Keratinocyte (primary cell): ENCODE data around the gene PLXNA2. TPM values are rescaled to one million over a fixed set of nuclear protein-coding genes. Genes with fewer than 3 reads are reported as not detected.

Experiments used
- DNase-seq: peaks from one replicate; pipeline ENCODE4 v3.0.0-alpha.2; 2011; ENCODE audit warnings: low read depth, missing footprints, low spot score
- FAIRE-seq: peaks from 2 replicates; lab custom pipeline; 2011; peaks lifted over from hg19 to GRCh38; lab: Jason Lieb, UNC
- H2AFZ ChIP-seq: 2 replicates; pipeline ENCODE4 v1.6.0; 2012; ENCODE audit warnings: low read length, control low read depth, inconsistent platforms; ENCODE audit not compliant: control insufficient read depth
- H3K27ac ChIP-seq: 2 replicates; pipeline ENCODE4 v1.5.1; 2011; ENCODE audit warnings: low read length; ENCODE audit not compliant: control insufficient read depth, insufficient read depth
- H3K27me3 ChIP-seq: 3 replicates; pipeline ENCODE4 v1.6.0; 2011; ENCODE audit warnings: low read length; ENCODE audit not compliant: control insufficient read depth, insufficient read depth; ENCODE audit errors: extremely low read depth
- H3K36me3 ChIP-seq, 2 experiments: 2 replicates in 1 of 2; 3 replicates in 1 of 2; pipeline ENCODE4 v1.5.1; 2011; ENCODE audit warnings: low read length in 2 of 2, mild to moderate bottlenecking in 1 of 2; ENCODE audit not compliant: control insufficient read depth in 2 of 2, insufficient read depth in 2 of 2; ENCODE audit errors: extremely low read depth in 1 of 2
- H3K4me1 ChIP-seq: 3 replicates; pipeline ENCODE4 v1.5.1; 2011; ENCODE audit warnings: low read length; ENCODE audit not compliant: control insufficient read depth, insufficient read depth; ENCODE audit errors: extremely low read depth
- H3K4me2 ChIP-seq: 3 replicates; pipeline ENCODE4 v1.6.0; 2011; ENCODE audit warnings: low read depth, low read length; ENCODE audit not compliant: control insufficient read depth, insufficient read depth; ENCODE audit errors: extremely low read depth
- H3K4me3 ChIP-seq, 3 experiments: fragments of 200-600 bp in 1 of 3; sonication (generic) in 1 of 3; 2 replicates in 2 of 3; 3 replicates in 1 of 3; pipeline ENCODE4 v1.5.1; 2011 to 2016; ENCODE audit warnings: low read length in 3 of 3, mild to moderate bottlenecking in 3 of 3, control low read depth in 2 of 3, inconsistent platforms in 1 of 3, low read depth in 1 of 3, mixed read lengths in 1 of 3, mixed run types in 1 of 3, moderate library complexity in 1 of 3; ENCODE audit not compliant: control insufficient read depth in 2 of 3, insufficient read depth in 2 of 3; ENCODE audit errors: extremely low read depth in 1 of 3
- H3K79me2 ChIP-seq: 2 replicates; pipeline ENCODE4 v1.6.0; 2012; ENCODE audit warnings: low read length; ENCODE audit not compliant: control insufficient read depth, insufficient read depth
- H3K9ac ChIP-seq: 3 replicates; pipeline ENCODE4 v1.6.0; 2011; ENCODE audit warnings: low read length; ENCODE audit not compliant: control insufficient read depth, insufficient read depth; ENCODE audit errors: extremely low read depth
- H3K9me1 ChIP-seq: 3 replicates; pipeline ENCODE4 v1.6.0; 2011; ENCODE audit warnings: low read length; ENCODE audit not compliant: control insufficient read depth, insufficient read depth; ENCODE audit errors: extremely low read depth
- H3K9me3 ChIP-seq: 2 replicates; pipeline ENCODE4 v1.5.1; 2012; ENCODE audit warnings: low read depth, low read length; ENCODE audit not compliant: control insufficient read depth
- H4K20me1 ChIP-seq: 3 replicates; pipeline ENCODE4 v1.6.0; 2011; ENCODE audit warnings: low read length; ENCODE audit not compliant: control insufficient read depth, insufficient read depth; ENCODE audit errors: extremely low read depth
- EZH2 ChIP-seq: IDR thresholded peaks from one replicate; pipeline ENCODE4 v1.6.1; 2012; ENCODE audit warnings: inconsistent platforms, mild to moderate bottlenecking, low read length, moderate library complexity
- dilution Hi-C: fragments of 300-500 bp; cut with MboI; formaldehyde crosslinking; loops from one replicate; pipeline ENCODE4 v1.7.0; 2020; ENCODE audit warnings: low sequenced_read_pairs; ENCODE audit not compliant: extremely low pct_ligation_motif_present
- polyA plus RNA-seq, 5 experiments: library from polyadenylated mRNA; depleted of rRNA in 3 of 5; stranded (reverse) in 3 of 5; stranded (forward) in 1 of 5; unstranded in 1 of 5; fragments of >200 nt; gene quantifications; 1 replicate in 1 of 5; 2 replicates in 3 of 5; 3 replicates in 1 of 5; pipeline versions ENCODE4 v1.2.1 to v1.2.3, GENCODE V29; 2011 to 2012; ENCODE audit warnings: missing spikeins in 2 of 5, low read depth in 1 of 5, low replicate concordance in 1 of 5
- TF ChIP-seq, protein P1 (sequence below), 3 experiments: IDR thresholded peaks in 1 of 3; conservative IDR thresholded peaks in 1 of 3; optimal IDR thresholded peaks in 1 of 3; 2 replicates in 2 of 3; 3 replicates in 1 of 3; pipeline versions ENCODE3 to v1.5.1; 2011; ENCODE audit warnings: low read length in 3 of 3, mild to moderate bottlenecking in 3 of 3, moderate library complexity in 2 of 3, control low read depth in 1 of 3, inconsistent platforms in 1 of 3; ENCODE audit not compliant: insufficient read depth in 2 of 3; ENCODE audit errors: extremely low read depth in 1 of 3

PLXNA2 gene
- polyA plus RNA-seq, 1 donor (not counting 4 experiments of a cell fraction or from before 2014, with no cell fraction given), result 6.7 TPM

DNA sequence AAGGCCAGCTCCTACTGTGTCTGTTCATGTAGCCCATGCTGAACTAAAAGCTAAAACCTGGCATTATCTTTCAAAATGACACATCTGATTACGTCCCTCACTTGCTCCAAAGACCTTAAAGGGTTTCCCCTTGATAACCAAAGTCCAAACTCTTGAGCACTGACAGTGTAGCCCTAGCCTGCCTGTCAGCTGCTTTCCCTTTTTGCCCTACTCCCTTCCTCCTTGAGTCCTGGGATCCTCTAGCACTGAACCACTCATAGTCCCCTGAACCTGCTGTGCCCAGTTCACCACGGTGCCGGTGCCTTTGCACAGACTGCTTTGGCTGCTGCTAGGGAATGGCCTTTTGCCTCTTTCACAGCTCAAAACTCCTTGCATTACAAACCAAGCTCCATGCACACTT lies 67.5 kb downstream of the PLXNA2 start:
- Histone ChIP-seq H3K36me3 (peaks cover 0 to 20% of the 10 kb centered on the region in 2 experiments), H3K9ac (no peak overlapping the region), H3K4me3 (no peak overlapping the region), H3K9me1 (no peaks in the 10 kb centered on the region), H3K4me2 (no peak overlapping the region), H3K27me3 (no peaks in the 10 kb centered on the region), H3K79me2 (no peaks in the 10 kb centered on the region), H3K9me3 (no peaks in the 10 kb centered on the region), H3K4me1 (peaks cover 25% of the 10 kb centered on the region), H3K27ac (no peak overlapping the region), H4K20me1 (no peaks in the 10 kb centered on the region), H2AFZ (no peak overlapping the region)
- TF ChIP-seq, protein P1, sequence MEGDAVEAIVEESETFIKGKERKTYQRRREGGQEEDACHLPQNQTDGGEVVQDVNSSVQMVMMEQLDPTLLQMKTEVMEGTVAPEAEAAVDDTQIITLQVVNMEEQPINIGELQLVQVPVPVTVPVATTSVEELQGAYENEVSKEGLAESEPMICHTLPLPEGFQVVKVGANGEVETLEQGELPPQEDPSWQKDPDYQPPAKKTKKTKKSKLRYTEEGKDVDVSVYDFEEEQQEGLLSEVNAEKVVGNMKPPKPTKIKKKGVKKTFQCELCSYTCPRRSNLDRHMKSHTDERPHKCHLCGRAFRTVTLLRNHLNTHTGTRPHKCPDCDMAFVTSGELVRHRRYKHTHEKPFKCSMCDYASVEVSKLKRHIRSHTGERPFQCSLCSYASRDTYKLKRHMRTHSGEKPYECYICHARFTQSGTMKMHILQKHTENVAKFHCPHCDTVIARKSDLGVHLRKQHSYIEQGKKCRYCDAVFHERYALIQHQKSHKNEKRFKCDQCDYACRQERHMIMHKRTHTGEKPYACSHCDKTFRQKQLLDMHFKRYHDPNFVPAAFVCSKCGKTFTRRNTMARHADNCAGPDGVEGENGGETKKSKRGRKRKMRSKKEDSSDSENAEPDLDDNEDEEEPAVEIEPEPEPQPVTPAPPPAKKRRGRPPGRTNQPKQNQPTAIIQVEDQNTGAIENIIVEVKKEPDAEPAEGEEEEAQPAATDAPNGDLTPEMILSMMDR (optimal IDR thresholded peaks at IDR 0.05 in 1 of 3, IDR thresholded peaks at IDR 0.05 in 1 of 3, conservative IDR thresholded peaks at IDR 0.05 in 1 of 3; ENCODE audit: extremely low read depth in 1 of 3, insufficient read depth in 2 of 3, low read length in 3 of 3), result no peak
- TF ChIP-seq EZH2, result no peak
- FAIRE-seq, result no peak
- DNase-seq, result no peak
- dilution Hi-C loops, result no loop called here

DNA sequence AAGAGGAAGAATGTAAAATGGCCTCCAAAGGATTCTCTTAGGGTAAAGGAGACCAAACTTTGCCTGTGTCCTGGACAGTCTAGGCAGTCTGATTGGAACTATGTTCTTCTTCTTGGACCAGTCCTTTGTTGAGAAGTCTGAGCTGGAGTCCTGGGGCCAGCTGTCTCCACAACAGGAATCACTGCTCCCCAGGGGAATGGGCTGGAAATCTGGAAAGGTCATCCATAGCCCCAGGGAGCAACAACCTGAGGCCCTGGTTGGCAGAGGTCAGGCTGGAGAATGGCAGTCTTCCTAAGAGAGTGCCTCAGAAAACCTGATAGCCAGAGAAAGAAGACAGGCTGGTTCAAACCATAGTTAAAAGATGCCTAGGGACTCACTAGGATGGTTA lies 68.7 kb downstream of the PLXNA2 start:
- H3K4me2 ChIP-seq, result no peak overlapping the region
- H3K9ac ChIP-seq, result no peak overlapping the region
- no peak overlapping the region for H3K27ac ChIP-seq
- H3K36me3 ChIP-seq, result peaks cover 0 to 14% of the 10 kb centered on the region in 2 experiments
- no peak overlapping the region for H2AFZ ChIP-seq
- H3K4me3 ChIP-seq, result no peak overlapping the region
- FAIRE-seq (no peak), DNase-seq (no peak)
- H3K79me2 ChIP-seq, result no peaks in the 10 kb centered on the region
- no peaks in the 10 kb centered on the region for H3K27me3 ChIP-seq
- H3K4me1 ChIP-seq, result peaks cover 29% of the 10 kb centered on the region
- H4K20me1 ChIP-seq, result no peaks in the 10 kb centered on the region
- no peaks in the 10 kb centered on the region for H3K9me3 ChIP-seq
- no peaks in the 10 kb centered on the region for H3K9me1 ChIP-seq
- no peak for TF ChIP-seq EZH2
- TF ChIP-seq, protein P1 (optimal IDR thresholded peaks at IDR 0.05 in 1 of 3, IDR thresholded peaks at IDR 0.05 in 1 of 3, conservative IDR thresholded peaks at IDR 0.05 in 1 of 3; ENCODE audit: extremely low read depth in 1 of 3, insufficient read depth in 2 of 3, low read length in 3 of 3), result no peak
- dilution Hi-C loops, result no loop called here
